Transverse colon (tissue), 4 donors: ENCODE measurements around the gene FAM219A. TPM values are rescaled to one million over a fixed set of nuclear protein-coding genes. Genes with fewer than 3 reads are reported as not detected.

Experiments used
- DNase-seq: peaks from one replicate; pipeline ENCODE4 v3.0.0-alpha.2; 2019
- H3K27ac ChIP-seq, 4 donors: fragments of 200-600 bp; sonication (generic); 2 replicates each; pipeline ENCODE4 v1.5.1; 2016 to 2018; ENCODE audit warnings: inconsistent platforms in 4 of 4
- H3K27me3 ChIP-seq: fragments of 200-600 bp; sonication (generic); 2 replicates; pipeline ENCODE4 v1.5.1; 2017; ENCODE audit warnings: inconsistent platforms
- H3K36me3 ChIP-seq, 4 donors: fragments of 200-600 bp; sonication (generic); 2 replicates each; pipeline ENCODE4 v1.5.1; 2017 to 2019; ENCODE audit warnings: inconsistent platforms in 4 of 4
- H3K4me1 ChIP-seq, 4 donors: fragments of 200-600 bp; sonication (generic); 2 replicates each; pipeline ENCODE4 v1.5.1; 2017 to 2020; ENCODE audit warnings: inconsistent platforms in 4 of 4
- H3K4me3 ChIP-seq, 4 donors: fragments of 200-600 bp; sonication (generic); 1 replicate in 1 of 4; 2 replicates in 3 of 4; pipeline versions ENCODE4 v1.5.1 to v1.6.1; 2017 to 2019; ENCODE audit warnings: inconsistent platforms in 4 of 4
- H3K9me3 ChIP-seq, 2 donors: fragments of 200-600 bp; sonication (generic); 2 replicates each; pipeline ENCODE4 v1.5.1; 2017 to 2019; ENCODE audit warnings: inconsistent platforms in 2 of 2
- EP300 ChIP-seq: sonication (generic); formaldehyde crosslinking; IDR thresholded peaks from one replicate; pipeline ENCODE4 v1.6.1; 2017; ENCODE audit warnings: antibody characterized with exemption, low read depth
- POLR2A ChIP-seq: fragments of 450-650 bp; IDR thresholded peaks from one replicate; pipeline ENCODE4 v1.6.1; 2016; ENCODE audit warnings: antibody characterized with exemption, mild to moderate bottlenecking, moderate library complexity
- POLR2AphosphoS5 ChIP-seq, 3 donors: sonication (generic); formaldehyde crosslinking; IDR thresholded peaks; one replicate each; pipeline ENCODE4 v1.6.1; 2016; ENCODE audit warnings: antibody characterized with exemption in 3 of 3
- WGBS, 2 donors: methylation state at CpG; one replicate each; pipeline ENCODE4 v1.1.5; 2018; ENCODE audit warnings: low coverage in 1 of 2; 5-methylcytosine and 5-hydroxymethylcytosine counted together
- in situ Hi-C, 4 donors: fragments of 200-750 bp; cut with MboI; loops; one replicate each; pipeline versions ENCODE4 v1.15.0 to v1.15.1; 2017; ENCODE audit warnings: low sequenced_read_pairs in 3 of 4, low pct_ligation_motif_present in 1 of 4, low pct_unique_long_range_greater_than_20kb in 1 of 4
- intact Hi-C: fragments of 100-400 bp; cut with DNase I; formaldehyde crosslinking; loops from one replicate; pipeline ENCODE4 v1.15.1; 2023; ENCODE audit warnings: low total_unique reads
- total RNA-seq, 4 donors: library from RNA; depleted of rRNA; stranded (reverse); fragments of >200 nt; gene quantifications; one replicate each; pipeline ENCODE4 v1.1.0, GENCODE V29; 2016
- TF ChIP-seq, protein P1 (sequence below), 5 experiments: fragments of 200-600 bp in 3 of 5; fragments of 450-650 bp in 2 of 5; sonication (generic) in 3 of 5; IDR thresholded peaks; 1 replicate in 2 of 5; 2 replicates in 3 of 5; pipeline ENCODE4 v1.5.1; 2016 to 2017; ENCODE audit warnings: antibody characterized with exemption in 5 of 5, inconsistent platforms in 3 of 5, mild to moderate bottlenecking in 2 of 5, moderate library complexity in 1 of 5

The FAM219A gene
- total RNA-seq, 4 donors from 2014 or later, result 3.7 to 15.3 (median 8.0) TPM

DNA sequence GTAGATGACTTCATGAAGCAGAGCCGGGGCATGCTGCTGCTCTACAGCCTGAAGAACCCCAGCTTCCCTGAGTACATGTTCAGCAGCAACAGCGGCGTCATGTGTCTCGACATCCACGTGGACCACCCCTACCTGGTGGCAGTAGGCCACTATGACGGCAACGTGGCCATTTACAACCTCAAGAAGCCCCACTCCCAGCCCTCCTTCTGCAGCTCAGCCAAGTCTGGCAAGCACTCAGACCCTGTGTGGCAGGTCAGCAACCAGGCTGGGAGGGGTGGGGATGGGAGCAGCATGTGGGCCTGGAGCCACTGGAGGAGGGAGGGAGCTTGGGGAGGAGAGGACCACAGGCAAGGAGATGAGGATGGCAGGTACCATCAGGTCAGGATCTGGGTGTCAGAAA, 48.3 kb upstream of the FAM219A start:
- peaks cover 0 to 12% (median 6%) of the 10 kb centered on the region in 4 donors for H3K4me1 ChIP-seq
- no peak overlapping the region for H3K27ac ChIP-seq
- intact Hi-C loops (loop anchor here (10.0 kb wide), 1 partner anchor 78 kb away; the partner anchor contains the start of gene CNTFR), in situ Hi-C loops (no loop called here)
- TF ChIP-seq EP300 (no peak), POLR2AphosphoS5 (IDR thresholded peaks at IDR 0.05) (no peak), POLR2A (no peak)
- TF ChIP-seq, protein P1, sequence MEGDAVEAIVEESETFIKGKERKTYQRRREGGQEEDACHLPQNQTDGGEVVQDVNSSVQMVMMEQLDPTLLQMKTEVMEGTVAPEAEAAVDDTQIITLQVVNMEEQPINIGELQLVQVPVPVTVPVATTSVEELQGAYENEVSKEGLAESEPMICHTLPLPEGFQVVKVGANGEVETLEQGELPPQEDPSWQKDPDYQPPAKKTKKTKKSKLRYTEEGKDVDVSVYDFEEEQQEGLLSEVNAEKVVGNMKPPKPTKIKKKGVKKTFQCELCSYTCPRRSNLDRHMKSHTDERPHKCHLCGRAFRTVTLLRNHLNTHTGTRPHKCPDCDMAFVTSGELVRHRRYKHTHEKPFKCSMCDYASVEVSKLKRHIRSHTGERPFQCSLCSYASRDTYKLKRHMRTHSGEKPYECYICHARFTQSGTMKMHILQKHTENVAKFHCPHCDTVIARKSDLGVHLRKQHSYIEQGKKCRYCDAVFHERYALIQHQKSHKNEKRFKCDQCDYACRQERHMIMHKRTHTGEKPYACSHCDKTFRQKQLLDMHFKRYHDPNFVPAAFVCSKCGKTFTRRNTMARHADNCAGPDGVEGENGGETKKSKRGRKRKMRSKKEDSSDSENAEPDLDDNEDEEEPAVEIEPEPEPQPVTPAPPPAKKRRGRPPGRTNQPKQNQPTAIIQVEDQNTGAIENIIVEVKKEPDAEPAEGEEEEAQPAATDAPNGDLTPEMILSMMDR (IDR thresholded peaks at IDR 0.05), result no peak
- no peaks in the 10 kb centered on the region for H3K36me3 ChIP-seq
- DNase-seq, result no peak
- H3K9me3 ChIP-seq, result no peaks in the 10 kb centered on the region
- 78% methylated on average over 7 of the region's 7 CpGs; no CpG with 5 or more reads in 1 of the 2 donors for WGBS, 2 donors
- H3K4me3 ChIP-seq, result no peak overlapping the region
- H3K27me3 ChIP-seq, result no peaks in the 10 kb centered on the region

DNA sequence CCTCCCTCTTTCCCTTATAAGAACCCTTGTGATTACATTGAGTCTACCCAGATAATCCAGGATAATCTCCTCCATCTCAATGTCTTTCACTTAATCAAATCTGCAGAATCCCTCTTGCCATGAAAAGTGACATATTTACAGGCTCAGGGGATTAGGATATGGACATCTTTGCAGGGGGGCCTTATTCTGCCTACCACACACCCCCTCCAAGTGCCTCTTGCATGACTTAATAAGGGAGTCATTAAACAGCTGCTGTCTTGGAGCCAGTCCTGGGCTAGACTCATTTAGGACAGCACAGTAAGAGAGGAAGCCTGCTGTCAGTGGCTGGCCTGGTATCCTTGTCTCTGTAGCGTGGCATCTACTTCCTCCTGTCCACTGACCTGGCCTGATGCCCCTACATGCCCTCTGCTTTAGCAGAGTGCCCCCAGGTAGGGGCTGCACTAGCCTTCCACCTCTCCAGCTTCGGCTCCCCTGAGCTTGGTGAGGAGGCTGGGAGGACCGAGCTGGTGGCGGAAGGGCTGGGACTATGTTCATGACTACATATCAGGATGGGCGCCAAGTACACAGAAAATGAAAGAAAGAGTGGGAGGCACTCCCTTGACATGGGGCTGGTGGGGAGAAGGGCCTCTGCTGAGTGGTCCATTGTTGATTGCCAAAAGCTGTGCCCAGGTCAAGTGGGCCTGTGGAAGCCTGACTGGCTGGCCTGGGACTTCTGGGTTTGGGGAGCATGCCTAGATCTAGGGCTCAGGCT, 47.2 kb upstream of the FAM219A start:
- no peaks in the 10 kb centered on the region for H3K9me3 ChIP-seq
- no peak overlapping the region for H3K27ac ChIP-seq
- no peaks in the 10 kb centered on the region for H3K27me3 ChIP-seq
- peaks cover 0 to 11% (median 4%) of the 10 kb centered on the region in 4 donors for H3K4me1 ChIP-seq
- TF ChIP-seq POLR2AphosphoS5 (IDR thresholded peaks at IDR 0.05) (no peak), EP300 (no peak), POLR2A (no peak)
- TF ChIP-seq, protein P1 (IDR thresholded peaks at IDR 0.05), result no peak
- 77 to 80% methylated on average over 4 to 5 of the region's 5 CpGs for WGBS, 2 donors
- in situ Hi-C loops, result no loop called here
- H3K36me3 ChIP-seq, result no peaks in the 10 kb centered on the region
- intact Hi-C loops, result loop anchor here (10.0 kb wide), 1 partner anchor 79 kb away; the partner anchor contains the start of gene CNTFR
- H3K4me3 ChIP-seq, result no peak overlapping the region
- no peak for DNase-seq

DNA sequence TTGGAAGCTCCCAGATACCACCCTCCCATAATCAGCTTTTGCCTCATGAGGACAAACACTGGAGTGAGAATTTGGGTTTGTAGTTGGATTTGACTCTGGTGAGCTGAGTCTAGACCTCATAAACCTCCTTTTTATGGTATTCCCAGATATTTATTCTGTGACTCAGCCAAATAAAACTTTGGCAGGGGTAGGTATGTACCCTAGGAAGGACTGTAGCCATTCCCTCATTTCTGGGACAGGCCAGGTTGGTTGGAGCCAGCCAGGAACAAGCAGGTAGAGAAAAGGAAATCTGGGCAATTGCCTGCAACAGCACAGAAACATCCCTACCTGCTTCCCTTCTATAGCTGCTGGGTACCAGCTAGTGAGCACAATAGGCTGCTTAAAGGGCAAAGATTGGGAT, 45.0 kb upstream of the FAM219A start:
- H3K27me3 ChIP-seq, result no peaks in the 10 kb centered on the region
- in situ Hi-C loops, result loop anchor here in 1 of 4 donors (5.0 kb wide), 1 partner anchor 66 kb away; no protein-coding TSS in a partner anchor
- DNase-seq, result no peak
- no peaks in the 10 kb centered on the region for H3K9me3 ChIP-seq
- peaks cover 0 to 11% (median 4%) of the 10 kb centered on the region in 4 donors for H3K4me1 ChIP-seq
- H3K36me3 ChIP-seq, result no peaks in the 10 kb centered on the region
- no peak for TF ChIP-seq POLR2AphosphoS5 (IDR thresholded peaks at IDR 0.05)
- no peak for TF ChIP-seq POLR2A
- TF ChIP-seq EP300, result no peak
- TF ChIP-seq, protein P1 (IDR thresholded peaks at IDR 0.05), result no peak
- no peak overlapping the region for H3K27ac ChIP-seq
- no peak overlapping the region for H3K4me3 ChIP-seq
- intact Hi-C loops, result loop anchor here (5.0 to 10.0 kb wide), 2 partner anchors 81 to 101 kb away; partner anchors contain the start of gene CNTFR

DNA sequence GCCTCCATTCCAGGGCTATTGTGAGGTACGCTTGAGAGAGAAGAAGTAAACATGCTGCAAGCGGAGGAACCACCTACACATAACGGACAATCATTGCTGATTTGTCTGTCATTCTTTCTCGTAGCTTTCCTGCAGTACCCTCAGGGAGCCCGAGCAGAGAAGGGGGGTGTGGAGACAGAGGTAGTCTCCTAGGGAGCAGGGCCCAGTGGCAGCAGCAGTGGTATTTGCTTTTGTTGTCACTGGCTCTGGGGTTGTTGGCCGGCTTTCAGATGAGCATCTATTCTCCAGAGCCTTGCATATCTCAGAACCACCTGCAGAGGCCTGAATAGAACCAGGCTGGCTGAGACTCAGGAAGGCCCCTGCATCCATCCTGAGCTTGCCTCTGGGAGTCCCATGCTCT, 44.5 kb upstream of the FAM219A start:
- Histone ChIP-seq H3K27me3 (no peaks in the 10 kb centered on the region), H3K4me1 (peaks cover 0 to 11% (median 4%) of the 10 kb centered on the region in 4 donors), H3K36me3 (no peaks in the 10 kb centered on the region), H3K9me3 (no peaks in the 10 kb centered on the region), H3K4me3 (no peak overlapping the region), H3K27ac (no peak overlapping the region)
- TF ChIP-seq POLR2AphosphoS5 (IDR thresholded peaks at IDR 0.05) (no peak), POLR2A (no peak), EP300 (no peak)
- TF ChIP-seq, protein P1 (IDR thresholded peaks at IDR 0.05), result no peak
- in situ Hi-C loops, result loop anchor here in 1 of 4 donors (5.0 kb wide), 1 partner anchor 66 kb away; no protein-coding TSS in a partner anchor
- intact Hi-C loops, result loop anchor here (5.0 to 10.0 kb wide), 2 partner anchors 82 to 101 kb away; partner anchors contain the start of gene CNTFR
- WGBS, 2 donors, result 79% methylated on average over 6 of the region's 6 CpGs; no CpG with 5 or more reads in 1 of the 2 donors
- DNase-seq, result no peak
